Right atrium auricular region (tissue), 2 donors: ENCODE measurements around the gene SLC35B1. TPM values are rescaled to one million over a fixed set of nuclear protein-coding genes. Genes with fewer than 3 reads are reported as not detected.

Experiments used
- DNase-seq: peaks from one replicate; pipeline ENCODE4 v3.0.0-alpha.2; 2019; ENCODE audit warnings: low spot score
- H3K27ac ChIP-seq, 2 donors: fragments of 200-600 bp; sonication (generic); 1 replicate in 1 of 2; 2 replicates in 1 of 2; pipeline ENCODE4 v1.5.1; 2016 to 2019
- H3K27me3 ChIP-seq, 2 donors: fragments of 200-600 bp; sonication (generic); one replicate each; pipeline versions ENCODE4 v1.5.1 to v1.6.0; 2017 to 2019
- H3K36me3 ChIP-seq: fragments of 200-600 bp; sonication (generic); one replicate; pipeline ENCODE4 v1.5.1; 2016
- H3K4me1 ChIP-seq, 2 donors: fragments of 200-600 bp; sonication (generic); one replicate each; pipeline versions ENCODE4 v1.5.1 to v1.6.0; 2017 to 2019
- H3K4me3 ChIP-seq, 2 donors: fragments of 200-600 bp; sonication (generic); 1 replicate in 1 of 2; 2 replicates in 1 of 2; pipeline ENCODE4 v1.5.1; 2017 to 2019; ENCODE audit warnings: mild to moderate bottlenecking in 1 of 2, moderate library complexity in 1 of 2
- H3K9me3 ChIP-seq, 2 donors: fragments of 200-600 bp; sonication (generic); one replicate each; pipeline ENCODE4 v1.5.1; 2019
- CTCF ChIP-seq, 2 donors: fragments of 200-600 bp; sonication (generic); IDR thresholded peaks; one replicate each; pipeline ENCODE4 v1.5.1; 2019; ENCODE audit warnings: antibody characterized with exemption in 2 of 2
- total RNA-seq, 2 donors: library from RNA; depleted of rRNA; stranded (reverse); fragments of >200 nt; gene quantifications; one replicate each; pipeline ENCODE4 v1.1.0, GENCODE V29; 2016

Gene SLC35B1
- total RNA-seq, 2 donors from 2014 or later: 54.1 to 83.6 TPM

- Histone ChIP-seq H3K4me1 (peaks cover 0 to 64% of the 10 kb centered on the region in 2 donors), H3K27me3 (no peaks in the 10 kb centered on the region), H3K9me3 (no peaks in the 10 kb centered on the region), H3K27ac (peak overlapping the region in 1 of 2 donors; percentile 21), H3K36me3 (no peaks in the 10 kb centered on the region), H3K4me3 (no peak overlapping the region)
- TF ChIP-seq CTCF (IDR thresholded peaks at IDR 0.05): no peak
- DNase-seq: peak; percentile 78
These were observed 46.2 kb upstream of the SLC35B1 start for GRCh38 chr17:49753959-49754391.

- H3K27me3 ChIP-seq: no peaks in the 10 kb centered on the region
- H3K9me3 ChIP-seq: no peaks in the 10 kb centered on the region
- H3K4me1 ChIP-seq: peaks cover 0 to 62% of the 10 kb centered on the region in 2 donors
- H3K27ac ChIP-seq: peak overlapping the region in 1 of 2 donors; percentile 30
- no peak for DNase-seq
- H3K36me3 ChIP-seq: no peaks in the 10 kb centered on the region
- no peak for TF ChIP-seq CTCF (IDR thresholded peaks at IDR 0.05)
- H3K4me3 ChIP-seq: no peak overlapping the region
These were observed 44.7 kb upstream of the SLC35B1 start for GRCh38 chr17:49752508-49752907.

GRCh38 chr17:49749730-49750129 lies 42.0 kb upstream of the SLC35B1 start:
- H3K4me1 ChIP-seq: peaks cover 0 to 43% of the 10 kb centered on the region in 2 donors
- no peaks in the 10 kb centered on the region for H3K9me3 ChIP-seq
- H3K36me3 ChIP-seq: no peaks in the 10 kb centered on the region
- no peak for TF ChIP-seq CTCF (IDR thresholded peaks at IDR 0.05)
- DNase-seq: no peak
- H3K27ac ChIP-seq: no peak overlapping the region
- H3K27me3 ChIP-seq: no peaks in the 10 kb centered on the region
- no peak overlapping the region for H3K4me3 ChIP-seq

GRCh38 chr17:49748791-49749190 lies 41.0 kb upstream of the SLC35B1 start:
- Histone ChIP-seq H3K27ac (no peak overlapping the region), H3K4me3 (no peak overlapping the region), H3K27me3 (no peaks in the 10 kb centered on the region), H3K36me3 (no peaks in the 10 kb centered on the region), H3K4me1 (peaks cover 0 to 34% of the 10 kb centered on the region in 2 donors), H3K9me3 (no peaks in the 10 kb centered on the region)
- no peak for DNase-seq
- TF ChIP-seq CTCF (IDR thresholded peaks at IDR 0.05): no peak

GRCh38 chr17:49748223-49748622 lies 40.5 kb upstream of the SLC35B1 start:
- no peaks in the 10 kb centered on the region for H3K36me3 ChIP-seq
- H3K9me3 ChIP-seq: no peaks in the 10 kb centered on the region
- peaks cover 0 to 30% of the 10 kb centered on the region in 2 donors for H3K4me1 ChIP-seq
- no peak for TF ChIP-seq CTCF (IDR thresholded peaks at IDR 0.05)
- H3K27me3 ChIP-seq: no peaks in the 10 kb centered on the region
- no peak for DNase-seq
- H3K4me3 ChIP-seq: no peak overlapping the region
- no peak overlapping the region for H3K27ac ChIP-seq

GRCh38 chr17:49747632-49748031 lies 39.9 kb upstream of the SLC35B1 start:
- no peak for TF ChIP-seq CTCF (IDR thresholded peaks at IDR 0.05)
- no peak overlapping the region for H3K4me3 ChIP-seq
- no peaks in the 10 kb centered on the region for H3K36me3 ChIP-seq
- no peak for DNase-seq
- peaks cover 0 to 30% of the 10 kb centered on the region in 2 donors for H3K4me1 ChIP-seq
- H3K27ac ChIP-seq: no peak overlapping the region
- H3K27me3 ChIP-seq: no peaks in the 10 kb centered on the region
- no peaks in the 10 kb centered on the region for H3K9me3 ChIP-seq
